HG02678 (cell line): ENCODE results near the gene COL24A1.
"Not testable (repeated sequence)": the region's sequence is repeated elsewhere in the genome, so short reads cannot be mapped to it uniquely, and the experiment has no call there.

Source experiments
- ATAC-seq: cut with Tn5 transposase; IDR thresholded peaks from one replicate; pipeline ENCODE4 v1.9.1; 2021; ENCODE audit warnings: mild to moderate bottlenecking, moderate library complexity; ENCODE audit not compliant: unreplicated experiment

COL24A1 gene

DNA sequence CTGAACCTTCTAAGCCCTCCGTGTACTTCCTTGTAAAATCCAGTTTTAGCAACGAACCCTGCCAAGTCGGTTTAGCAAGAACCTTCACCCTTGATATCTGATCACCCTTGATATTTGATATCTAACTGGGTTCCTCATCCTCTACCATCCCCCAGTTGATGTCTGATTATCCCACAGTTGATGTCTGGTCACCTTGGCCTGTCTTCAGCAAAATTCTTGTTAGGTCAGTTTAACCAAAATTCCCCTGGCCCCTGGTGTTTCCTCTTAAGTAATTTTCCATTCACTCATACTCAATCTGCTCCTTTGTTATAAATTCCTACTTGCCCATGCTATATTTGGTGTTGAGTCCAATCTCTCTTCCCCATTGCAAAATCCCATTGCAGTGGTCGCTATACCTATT lies 333.9 kb downstream of the COL24A1 start:
- no peak for ATAC-seq

DNA sequence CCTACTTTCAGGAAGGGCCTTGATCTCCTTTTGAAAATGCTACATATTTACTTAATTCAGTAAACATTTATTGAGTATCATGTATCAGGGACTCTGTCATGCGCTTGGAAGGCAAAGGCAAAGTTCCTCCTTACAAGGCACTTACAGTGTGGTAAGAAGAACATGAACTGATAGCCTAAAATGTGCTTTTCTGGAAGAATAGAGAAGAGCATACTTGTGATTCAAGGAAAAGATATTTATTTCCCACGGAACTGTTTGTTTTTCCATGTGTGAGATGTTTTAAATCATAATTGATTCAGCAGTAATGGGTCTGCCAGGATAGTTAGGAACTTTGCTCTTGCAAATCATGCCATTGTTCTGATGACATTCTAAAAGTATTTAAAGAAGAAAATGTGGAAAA lies 338.2 kb downstream of the COL24A1 start:
- ATAC-seq: no peak

DNA sequence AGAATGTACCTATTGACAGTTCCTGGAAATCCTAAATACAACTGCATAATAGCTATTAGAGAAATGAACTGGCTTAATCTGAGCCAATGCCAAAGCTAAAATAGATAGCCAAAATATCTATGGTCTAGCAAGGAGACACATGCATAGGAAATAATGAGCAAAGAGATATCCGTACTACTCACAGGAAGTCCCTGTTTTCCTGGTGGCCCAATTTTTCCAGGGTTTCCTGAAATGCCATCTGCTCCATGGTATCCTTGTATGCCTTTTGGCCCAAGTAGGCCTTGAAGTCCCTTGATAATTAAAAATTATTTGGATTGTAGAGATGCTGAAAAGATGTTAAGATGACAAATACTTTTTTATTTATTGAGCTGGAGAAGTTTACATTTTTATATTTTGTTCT lies 340.0 kb downstream of the COL24A1 start:
- ATAC-seq: no peak

DNA sequence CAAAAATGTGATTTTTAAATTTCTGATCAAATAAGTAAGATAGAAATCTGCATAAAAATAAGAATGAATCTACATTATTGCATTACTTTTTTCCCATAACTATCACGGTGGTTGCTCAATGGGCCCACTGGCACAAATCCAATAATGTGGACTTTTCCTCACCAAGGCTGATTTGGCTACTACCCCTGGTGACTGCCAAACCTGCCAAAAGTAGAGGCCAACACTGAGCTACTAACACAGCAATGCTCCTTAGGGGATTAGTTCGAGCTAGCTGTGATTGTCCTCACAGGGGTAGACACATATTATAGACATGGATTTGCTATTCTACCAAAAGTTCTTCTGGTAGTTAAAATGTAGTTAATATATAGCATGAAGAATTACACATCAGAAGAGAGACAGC lies 340.7 kb downstream of the COL24A1 start:
- no peak for ATAC-seq

DNA sequence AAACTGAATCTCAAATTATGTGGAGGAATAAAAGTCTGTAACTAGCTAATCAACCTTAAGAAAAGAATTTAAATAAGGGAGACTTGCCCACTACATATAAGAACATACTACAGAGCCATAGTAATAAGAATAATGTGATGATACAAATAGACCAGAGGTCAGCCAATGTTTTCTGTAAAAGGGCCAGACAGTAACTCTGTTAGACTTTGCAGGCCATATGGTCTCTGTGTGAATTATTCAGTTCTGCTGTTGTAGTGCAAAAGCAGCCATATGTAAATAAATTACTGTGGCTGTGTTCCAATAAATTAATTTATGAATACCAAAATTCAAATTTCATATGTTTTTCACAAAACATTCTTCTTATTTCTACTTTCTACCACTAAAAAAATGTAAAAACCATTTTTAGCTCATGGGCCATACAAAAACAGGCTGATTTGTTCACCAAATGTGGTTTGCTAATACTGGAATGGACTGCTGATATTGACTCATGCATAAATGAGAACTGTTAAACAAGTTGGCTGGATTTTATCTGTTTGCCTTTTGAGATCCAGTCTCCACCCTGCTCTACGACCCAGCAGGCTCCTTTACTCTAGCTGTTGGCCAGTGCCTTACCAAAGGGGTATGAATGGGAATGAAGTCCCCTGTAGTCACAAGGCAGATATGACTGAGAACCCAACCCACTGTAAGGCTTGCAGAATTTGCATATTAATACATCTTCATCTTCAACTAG lies 350.2 kb downstream of the COL24A1 start:
- no peak for ATAC-seq

DNA sequence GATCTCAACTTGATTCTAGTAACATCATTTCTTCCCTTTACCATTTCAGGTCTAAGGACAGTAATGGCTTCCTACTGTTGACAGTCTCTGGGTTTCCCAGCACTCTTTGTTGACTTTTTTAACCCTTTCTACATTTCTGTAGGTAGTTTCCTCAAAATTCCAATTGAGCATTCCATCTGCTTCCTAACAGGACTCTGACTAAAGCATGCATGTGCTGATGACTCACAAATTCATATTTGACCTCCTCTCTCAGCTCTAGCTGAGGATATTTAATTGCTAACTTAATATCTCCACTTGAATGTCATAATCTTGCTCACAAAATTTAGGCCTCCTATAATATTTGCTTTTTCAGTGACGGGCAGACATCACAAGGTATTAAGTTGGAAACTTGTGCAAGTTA lies 355.1 kb downstream of the COL24A1 start:
- ATAC-seq: no peak

DNA sequence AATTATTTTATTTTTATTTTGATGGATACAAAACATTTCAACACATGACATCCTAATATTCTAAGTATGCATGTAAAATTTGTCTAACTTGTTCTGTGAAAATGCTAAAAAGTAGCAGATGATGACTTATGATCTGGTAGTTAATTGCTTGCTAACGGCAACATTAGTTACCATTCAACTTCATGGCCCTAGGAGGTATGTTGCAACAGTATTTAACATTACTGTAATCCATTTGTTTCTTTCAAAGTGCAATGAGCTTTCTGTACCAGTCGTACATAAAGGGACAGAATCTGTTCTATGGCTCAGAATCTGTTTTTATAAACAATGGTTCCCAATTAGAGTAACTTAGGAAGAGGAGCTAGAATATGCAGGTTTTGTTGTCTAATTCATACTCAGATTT lies 356.8 kb downstream of the COL24A1 start:
- no peak for ATAC-seq

DNA sequence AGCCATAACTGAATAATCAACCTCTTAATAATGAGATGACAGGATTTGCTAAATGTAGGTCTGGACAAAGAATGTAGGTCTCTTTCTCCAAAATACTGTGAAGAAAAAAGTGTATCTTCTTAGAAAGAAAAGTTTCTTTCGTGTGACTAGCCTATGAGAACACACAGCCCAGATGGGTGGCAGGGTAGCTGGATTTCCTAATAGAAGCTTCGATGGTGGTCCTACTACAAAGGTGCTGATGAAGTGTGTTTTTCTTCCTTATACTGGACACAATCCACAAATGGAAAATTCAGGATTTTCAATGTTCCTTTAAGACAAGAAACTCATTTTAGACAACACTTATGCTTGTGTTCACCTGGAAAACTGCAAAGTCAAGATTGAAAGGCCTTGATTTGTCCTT lies 358.2 kb downstream of the COL24A1 start:
- ATAC-seq: no peak

DNA sequence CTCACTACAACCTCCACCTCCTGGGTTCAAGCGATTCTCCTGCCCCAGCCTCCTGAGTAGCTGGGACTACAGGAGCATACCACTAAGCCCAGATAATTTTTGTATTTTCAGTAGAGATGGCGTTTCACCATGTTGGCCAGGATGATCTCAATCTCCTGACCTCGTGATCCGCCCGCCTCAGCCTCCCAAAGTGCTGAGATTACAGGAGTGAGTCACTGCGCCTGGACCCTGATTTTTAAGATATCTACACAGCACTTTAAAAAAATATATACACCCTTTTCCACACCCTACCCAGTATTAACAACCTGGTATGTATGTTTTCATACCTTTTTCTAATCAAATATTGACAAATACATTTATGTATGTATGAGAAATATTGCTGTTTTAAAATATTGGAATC lies 379.6 kb downstream of the COL24A1 start:
- not testable (repeated sequence) for ATAC-seq

DNA sequence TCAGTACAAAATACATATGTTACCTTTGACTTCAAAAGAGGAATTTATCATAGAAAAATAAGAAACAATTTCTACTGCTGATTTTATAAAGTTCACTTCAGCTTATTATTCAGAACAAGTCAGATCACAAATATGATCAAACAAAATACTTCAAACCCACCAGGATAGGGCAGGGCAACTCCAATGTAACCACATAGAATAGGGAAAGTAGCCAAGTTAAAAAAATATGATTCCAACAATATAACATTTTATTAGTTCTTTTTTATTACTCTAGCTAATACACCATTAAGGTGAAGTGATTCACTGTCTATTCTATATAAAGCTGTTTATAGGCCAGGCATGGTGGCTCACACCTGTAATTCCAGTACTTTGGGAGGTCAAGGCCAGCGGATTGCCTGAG lies 393.8 kb downstream of the COL24A1 start:
- ATAC-seq: no peak

DNA sequence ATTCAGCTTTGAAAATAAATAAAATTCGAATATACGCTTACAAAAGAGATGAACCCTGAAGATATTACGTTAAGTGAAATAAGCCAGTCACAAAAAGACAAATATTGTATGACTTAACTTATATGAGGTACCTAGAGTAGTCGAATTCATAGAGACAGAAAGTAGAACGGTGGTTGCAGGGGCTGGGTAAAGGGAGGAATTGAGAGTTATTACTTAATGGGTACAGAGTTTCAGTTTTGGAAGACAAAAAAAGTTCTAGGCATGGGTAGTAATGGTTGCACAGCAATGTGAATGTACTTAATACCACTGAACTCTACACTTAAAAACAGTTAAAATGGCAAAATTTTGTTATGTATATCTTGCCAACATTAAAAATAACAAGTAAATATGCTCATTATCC lies 399.7 kb downstream of the COL24A1 start:
- ATAC-seq: no peak

DNA sequence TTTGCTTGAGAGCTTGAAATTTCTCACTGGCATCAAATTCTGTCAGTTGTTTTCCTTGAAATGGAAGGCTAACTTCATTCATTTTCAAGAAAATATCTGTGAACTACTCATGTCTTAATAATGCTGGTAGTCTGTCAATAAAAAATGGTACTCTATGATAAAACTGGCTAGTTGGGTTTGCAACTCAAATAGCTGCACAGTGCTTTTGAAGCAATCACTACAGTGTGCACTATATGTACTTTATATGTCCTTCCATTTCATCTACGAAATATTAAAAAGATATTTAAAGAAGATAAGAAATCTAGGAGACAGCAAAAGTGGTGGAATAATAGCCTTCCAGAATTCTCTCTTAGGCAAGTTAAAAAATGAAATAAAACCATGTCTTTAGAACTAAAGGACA lies 408.5 kb downstream of the COL24A1 start:
- no peak for ATAC-seq

DNA sequence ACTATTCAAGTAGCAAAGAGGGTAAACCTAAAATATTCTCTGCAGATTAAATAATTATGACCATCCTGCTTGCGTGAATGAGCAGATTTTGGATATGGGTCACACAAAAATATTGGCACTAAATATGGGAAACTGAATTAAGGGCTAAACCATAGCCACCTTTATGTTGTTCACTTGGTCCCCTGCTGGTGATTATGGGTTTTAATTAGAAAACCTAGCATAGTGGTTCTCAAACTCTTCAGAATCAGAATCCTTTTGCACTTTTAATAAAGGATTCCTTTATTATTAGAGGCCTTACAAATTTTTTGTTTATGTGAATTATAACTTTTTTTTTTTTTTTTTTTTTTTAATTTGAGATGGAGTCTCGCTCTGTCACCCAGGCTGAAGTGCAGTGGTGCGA lies 409.8 kb downstream of the COL24A1 start:
- no peak for ATAC-seq

DNA sequence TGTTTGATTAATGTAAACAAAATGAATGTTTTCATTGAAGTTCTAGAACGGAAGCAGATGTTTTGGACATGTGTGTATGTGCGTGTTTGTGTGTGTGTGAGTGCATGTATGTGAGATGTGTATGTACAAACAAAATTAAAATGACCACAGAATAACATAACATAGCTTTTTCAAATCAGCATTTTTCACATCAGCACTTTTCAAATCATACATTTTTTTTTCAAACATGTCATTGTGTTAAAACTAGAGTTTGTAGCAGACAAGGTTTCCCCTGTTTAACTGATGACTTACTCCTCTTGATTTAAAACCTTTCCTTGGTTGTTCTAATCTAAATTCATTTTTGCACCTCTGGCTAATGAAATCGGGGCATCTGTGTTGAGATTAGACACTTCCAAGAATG lies 412.8 kb downstream of the COL24A1 start:
- ATAC-seq: no peak

DNA sequence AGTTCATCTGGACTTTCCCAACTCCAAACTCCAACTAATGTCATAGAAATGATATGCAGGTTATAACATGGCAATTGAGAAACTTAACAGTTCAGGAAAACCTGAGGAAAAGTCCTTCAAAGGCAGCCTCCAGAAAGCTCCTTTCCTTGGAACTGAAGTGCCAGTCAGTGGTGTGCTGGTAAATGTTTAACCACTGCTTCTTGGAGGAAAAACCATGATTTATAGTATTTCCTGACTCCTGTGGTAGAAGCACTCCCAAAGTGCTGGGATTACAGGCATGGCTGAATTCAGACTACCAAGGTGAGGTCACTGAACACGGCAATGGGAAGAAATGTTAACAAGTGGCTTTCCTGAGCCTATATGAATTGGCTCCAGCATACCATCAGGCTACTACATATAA lies 421.6 kb downstream of the COL24A1 start:
- no peak for ATAC-seq

DNA sequence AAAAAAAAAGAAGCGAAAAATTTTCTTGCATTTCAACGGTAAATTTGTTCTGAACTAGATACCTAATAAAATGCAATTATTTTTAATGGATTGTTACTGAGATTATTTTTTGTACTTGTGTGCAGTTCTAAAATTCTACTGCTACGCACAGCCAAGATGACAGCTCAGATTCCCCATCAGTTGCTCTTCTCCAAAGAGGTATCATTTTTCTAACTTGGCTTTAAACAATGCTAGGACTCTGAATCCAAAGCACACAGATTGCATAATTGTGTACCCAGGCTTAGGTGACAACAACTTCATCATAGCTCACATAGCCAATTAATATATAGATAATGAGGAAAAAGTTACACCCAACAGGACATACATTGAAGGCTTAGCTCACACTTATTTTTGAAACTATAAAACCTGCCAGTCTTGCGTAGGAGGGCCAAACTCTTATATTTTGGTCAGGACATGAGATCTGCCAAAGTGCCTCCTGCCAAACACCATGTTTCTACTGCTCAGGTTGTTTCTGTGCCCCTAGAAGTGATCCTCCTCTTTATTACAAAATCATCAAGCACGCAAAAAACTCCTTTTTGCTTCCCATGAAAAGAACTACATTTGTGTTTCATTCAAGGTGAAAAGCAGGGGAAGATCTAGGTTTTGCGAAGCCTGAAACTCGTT lies 437.8 kb downstream of the COL24A1 start:
- no peak for ATAC-seq

DNA sequence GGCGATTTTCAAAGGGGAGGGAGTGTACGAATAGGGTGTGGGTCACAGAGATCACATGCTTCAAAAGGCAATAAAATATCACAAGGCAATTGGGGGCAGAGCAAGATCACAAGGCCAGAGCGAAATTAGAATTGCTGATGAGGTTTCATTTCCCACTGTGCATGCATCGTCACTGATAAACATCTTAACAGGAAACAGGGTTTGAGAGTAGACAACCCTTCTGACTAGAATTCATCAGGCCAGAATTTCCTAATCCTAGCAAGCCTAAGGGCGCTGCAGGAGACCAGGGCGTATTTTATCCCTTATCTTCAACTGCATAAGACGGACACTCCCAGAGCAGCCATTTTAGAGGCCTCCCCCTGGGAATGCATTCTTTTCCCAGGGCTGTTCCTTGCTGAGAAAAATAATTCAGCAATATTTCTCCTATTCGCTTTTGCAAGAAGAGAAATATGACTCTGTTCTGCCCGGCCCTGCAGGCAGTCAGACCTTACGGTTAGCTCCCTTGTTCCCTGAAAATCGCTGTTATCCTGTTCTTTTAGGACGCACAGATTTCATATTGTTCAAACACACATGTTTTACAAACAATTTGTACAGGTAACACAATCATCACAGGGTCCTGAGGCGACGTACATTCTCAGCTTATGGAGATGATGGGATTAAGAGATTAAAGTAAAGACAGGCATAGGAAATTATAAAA lies 442.0 kb downstream of the COL24A1 start:
- not testable (repeated sequence) for ATAC-seq

DNA sequence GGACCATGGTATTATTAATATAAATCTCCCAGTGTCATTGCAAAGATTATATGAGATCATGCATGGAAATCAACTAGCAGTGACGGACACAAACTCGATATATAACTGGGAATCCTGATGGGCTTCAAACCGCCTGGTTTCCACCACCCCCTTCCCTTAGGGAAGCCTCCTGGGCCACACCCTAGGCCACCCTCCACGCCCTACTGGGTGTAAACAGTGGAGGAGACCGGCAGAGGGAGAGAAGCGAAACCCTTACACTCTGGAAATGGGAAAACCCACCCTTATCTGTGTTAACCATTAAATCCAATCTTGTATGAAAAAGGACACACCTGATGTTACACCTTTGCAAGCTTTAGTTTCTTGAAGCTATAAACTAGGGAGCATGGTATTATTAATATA lies 447.7 kb downstream of the COL24A1 start:
- no peak for ATAC-seq

DNA sequence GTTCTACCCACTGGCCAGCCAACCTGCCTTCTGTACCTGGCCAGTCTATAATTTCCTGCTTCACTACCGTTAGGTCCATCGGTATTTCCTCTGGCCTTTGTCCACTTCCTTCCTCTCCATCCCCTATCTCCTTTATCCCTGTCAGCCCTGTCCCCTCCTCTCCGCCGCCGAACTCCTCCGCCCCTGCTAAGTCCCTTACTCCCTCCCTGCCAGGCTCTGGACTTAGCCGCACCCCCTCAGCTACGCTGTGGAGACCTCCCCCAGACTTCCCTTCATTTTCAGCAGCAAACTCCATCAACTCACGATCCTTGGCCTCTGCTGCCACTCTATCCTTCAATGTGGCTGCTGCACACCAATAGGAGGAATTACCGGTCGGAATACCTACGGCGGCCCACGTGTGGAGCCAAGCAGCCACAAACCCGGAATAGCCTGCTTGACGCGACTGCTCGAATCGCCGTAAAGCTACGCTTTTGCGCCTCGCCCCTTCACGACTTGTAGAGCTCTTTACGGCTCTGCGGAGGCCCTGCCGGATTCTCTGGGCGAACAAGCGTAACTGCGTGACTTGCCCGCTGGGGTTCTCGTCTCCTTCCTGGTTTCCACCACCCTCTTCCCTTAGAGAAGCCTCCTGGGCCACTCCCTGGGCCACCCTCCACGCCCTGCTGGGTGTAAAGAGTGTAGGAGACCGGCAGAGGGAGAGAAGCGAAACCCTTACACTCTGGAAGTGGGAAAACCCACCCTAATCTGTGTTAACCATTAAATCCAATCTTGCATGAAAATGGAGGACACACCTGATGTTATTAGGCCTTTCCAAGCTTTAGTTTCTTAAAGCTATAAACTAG lies 448.4 kb downstream of the COL24A1 start, which contains the start of gene ZNHIT6:
ZNHIT6 (minus strand) TSS at position 444 of the 839 bp plus-strand sequence; CDS start at position 295, 149 bp downstream.
- ATAC-seq: peak; percentile 87

DNA sequence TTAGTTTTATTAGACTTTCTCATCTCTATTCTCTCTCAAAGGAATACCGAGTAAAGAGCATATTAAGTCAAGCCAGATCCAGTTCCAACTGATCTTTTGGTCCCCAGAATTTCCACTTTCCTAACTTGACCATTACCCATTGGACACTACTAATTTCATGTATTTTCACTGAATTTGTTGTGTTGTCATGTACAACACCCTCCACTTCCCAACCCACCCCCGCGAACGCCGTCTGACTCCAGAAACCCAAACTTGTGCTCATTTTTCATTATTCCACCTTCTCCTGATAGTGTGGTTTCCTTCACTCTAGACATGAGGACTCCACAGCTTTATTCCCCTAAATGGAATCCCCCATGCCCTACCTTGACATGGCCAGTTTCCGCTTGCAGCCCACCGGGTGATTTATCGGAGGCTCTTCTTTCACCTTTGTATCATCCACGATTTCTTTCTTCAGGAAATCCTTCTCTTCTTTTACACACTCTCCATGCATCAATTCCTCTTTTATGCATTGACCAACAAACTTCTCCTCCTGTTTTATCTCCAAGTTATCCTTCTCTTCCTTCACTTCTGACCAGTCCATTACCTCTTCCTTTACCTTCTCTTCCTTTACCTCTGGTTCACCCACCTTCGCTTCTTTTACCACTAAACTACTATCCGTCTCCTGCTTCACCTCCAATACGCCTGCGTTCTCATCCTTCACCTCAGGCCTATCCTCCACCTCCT lies 449.1 kb downstream of the COL24A1 start:
- no peak for ATAC-seq
